Germinal center (tissue), 1 donor: Measurements from ENCODE around the gene RAB6B.

Experiments
- DNase-seq: peaks from one replicate; pipeline ENCODE4 v3.0.0; 2012; ENCODE audit warnings: mixed read lengths, low spot score

RAB6B gene

DNA sequence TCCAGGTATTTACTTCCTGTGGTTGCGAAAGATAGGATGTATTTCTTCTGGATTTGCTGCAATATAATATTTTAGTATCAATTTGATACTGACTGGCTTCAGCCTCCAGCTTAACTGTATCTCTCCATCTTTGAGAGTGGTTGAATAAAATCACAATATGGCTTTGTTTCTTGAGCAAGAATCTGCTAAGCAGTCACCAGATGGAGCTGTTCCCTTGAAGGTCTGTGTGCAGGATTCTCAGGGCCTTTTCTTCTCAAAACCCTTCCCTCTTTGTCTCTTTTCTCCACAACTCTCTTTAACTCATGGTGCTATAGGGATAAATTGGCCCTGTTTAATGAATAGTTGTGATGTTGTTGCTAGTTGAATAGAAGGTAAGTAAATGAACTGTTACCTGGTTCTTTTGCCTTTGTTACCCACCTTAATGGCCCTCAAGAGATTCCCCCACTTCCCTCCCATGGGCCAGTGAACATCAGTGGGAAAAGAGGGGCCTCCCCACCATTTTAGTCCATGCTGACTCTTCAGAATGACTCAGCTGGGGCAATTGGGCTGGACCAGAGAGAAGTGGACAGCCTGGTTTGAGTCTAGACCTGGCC is 34.8 kb upstream of the RAB6B start:
- DNase-seq, result no peak

DNA sequence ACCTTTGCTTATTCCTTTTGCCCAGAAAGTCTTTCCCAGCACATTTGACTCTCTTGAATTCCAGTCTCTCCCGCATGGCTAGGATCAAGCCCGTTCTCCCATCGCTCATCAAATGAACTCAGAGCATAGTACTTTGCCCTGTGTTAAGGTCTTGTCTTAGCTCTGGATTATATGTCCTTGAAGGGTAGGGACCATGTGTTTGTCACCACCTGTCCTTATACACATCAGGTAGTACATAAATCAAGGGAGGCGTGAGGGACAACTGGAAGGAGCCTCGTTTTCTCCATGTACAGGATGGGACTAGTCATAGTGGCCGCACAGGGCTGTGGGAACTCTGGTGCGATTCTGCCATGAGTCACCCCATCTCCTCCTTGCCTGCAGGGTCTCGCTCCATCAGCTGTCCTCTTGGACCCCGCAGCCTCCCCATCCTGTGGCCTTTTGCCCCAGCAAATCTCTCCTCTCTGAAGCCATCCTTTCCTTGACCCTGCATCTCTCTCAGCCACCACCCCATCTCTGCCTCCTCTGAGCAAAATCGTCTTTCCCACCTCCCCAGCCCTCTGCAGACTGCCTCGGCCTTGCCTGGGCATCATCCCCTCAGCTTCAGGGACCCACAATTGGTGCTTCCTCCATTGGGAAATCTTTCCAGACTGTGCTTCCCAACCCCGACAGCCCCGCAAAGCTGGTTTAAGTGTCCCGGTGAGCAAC is 33.4 kb upstream of the RAB6B start:
- DNase-seq, result no peak

DNA sequence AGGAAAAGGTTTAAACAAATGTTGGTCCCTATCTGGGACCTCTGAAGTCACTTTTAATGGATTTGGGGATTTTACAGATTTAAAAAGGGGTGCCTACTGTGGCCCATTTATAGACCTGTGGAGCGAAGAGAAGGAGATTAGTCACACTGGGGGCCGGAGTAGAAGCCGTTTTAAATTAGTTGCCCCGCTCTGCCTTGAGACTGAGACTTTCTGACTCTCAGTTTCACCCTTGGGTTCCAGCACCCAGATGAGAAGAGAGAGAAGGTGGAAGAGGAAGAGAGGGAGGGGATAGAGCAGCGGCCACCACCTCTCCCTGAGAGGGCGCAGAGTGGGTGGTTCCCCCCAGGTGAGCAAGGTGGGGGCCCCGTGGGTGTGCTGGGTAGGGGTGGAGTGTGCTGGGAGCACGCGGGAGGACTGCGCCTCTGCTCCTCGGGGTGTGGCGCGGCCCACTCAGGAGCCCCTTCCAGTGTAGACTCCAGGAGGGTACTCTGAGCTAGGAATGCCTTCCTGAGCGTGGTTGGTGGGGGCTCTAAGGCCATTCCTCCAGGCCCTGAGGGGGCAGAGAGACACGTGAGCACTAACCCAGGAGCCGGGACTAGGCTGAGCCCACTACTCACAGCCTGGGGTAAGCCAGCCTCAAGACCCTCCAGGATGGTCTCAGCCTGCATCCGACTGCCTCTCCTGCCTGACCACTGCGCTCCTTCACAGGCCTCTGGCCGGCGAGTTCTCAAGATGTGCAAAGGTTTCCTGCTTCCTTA is 32.6 kb upstream of the RAB6B start:
- no peak for DNase-seq

DNA sequence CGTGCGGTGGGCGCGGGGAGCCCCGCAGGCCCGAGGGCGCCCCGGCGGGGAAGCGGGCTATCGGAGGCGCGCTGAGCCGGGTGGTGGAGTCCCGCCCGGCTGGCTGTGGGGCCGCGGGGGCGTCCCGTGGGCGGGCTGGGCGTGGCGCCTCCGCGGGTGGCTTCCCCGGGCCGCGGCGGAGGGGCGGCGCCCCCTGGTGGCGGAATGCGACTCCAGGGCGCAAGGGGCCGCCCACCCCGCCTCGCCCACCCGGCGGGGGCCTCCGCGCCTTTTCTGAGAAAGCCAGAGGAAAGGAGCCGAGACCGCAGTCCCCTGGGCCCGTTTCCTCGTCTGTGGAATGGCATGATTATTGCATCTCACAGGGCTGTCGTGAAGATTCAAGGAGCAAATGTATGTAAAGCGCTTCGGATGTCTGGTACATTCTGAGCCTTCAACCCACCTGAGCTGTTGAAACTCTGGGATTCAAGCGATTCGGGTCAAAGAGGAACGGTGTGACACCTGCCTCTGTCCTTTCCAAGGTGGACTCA is 31.9 kb upstream of the RAB6B start:
- peak; percentile 89 for DNase-seq

DNA sequence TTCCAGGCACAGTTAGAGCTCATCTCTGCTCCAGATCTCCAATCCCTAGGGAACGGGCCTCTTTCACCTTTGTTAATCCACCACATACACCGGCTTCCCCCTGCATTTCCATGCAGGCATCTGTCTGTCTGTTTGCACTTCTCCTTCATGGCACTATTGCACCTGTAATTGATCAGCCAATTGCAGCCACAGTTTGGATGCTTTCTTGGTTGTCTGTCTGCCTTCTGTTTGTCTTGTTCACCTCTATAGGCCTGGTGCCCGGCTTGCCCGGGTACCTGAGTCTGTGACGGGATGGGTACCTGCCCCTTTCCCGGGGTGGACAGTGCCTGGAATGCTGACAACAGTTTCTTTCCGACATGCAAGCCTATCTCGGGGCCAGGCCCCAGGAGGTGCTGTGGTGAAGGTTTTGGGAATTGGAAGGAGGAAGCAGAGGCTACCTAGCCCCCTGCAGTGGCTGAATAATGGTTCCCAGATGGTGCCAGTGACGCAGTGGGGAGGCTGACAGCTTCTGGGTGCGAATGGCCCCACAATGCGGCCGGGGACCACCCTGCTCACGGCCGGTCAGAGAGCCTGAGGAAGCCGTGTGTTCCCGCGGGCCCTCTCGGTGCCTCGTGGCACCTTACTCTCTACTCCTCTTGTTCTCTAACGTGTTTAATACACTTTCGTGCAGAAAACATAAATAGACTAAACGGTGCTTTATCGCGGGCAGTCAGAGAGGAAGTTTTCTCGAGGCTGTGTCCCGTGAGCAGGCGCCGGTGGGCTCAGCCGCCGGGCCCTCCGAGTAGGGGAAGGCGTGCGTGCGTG is 31.3 kb upstream of the RAB6B start:
- no peak for DNase-seq

DNA sequence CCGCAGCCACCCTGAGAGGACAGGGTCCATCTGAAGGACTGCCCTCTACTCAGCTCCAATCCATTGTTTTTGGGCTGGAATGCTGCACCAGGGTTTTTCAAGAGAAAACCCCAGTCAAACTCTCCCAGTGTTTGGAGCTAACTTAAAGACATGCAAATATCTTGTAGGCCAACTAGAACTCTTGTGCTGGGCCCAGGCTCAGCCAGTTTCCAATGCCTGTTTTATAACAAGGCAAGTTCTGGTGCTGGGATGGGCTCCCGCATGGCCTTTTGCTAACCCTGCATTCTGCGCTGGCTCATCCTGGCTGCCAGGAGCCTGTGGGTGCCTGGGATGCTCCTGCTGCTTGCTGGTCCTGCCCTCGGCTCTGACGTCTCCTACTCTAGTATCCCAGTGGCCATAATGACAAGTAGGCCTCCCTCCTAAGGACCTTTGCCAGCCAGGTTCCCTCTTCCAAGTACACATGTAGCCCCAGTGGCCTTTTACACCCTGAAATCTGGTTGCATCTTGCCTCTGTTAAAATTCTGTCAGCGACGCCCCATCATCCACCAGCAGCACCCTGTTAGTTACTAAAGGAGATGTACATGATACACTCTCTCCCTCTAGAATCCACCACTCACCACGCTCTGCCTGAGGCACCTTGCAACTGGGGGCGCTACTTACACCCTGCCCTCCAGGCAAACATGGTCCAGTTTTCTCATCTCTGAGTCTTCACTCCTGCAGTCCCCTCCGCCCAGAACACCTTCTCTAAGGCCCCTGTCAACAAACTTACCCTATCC is 30.5 kb upstream of the RAB6B start:
- DNase-seq, result no peak

DNA sequence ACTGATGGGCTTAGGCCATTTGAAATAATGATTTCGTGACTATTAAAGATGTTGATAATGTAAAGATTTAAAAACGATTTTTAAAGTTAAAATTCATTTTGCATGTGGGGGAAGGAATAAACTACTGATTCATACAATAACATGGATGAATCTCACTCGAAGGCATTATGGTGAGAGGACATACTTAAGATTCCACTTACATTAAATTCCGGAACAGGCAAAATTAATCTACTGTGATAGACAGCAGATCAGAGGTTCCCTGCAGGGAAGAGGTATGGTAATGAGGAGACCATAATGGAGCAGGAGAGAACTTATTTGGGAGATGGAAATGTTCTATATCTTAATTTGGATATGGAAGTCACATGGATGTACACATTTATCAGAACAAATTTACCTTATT is 28.4 kb upstream of the RAB6B start:
- no peak for DNase-seq

DNA sequence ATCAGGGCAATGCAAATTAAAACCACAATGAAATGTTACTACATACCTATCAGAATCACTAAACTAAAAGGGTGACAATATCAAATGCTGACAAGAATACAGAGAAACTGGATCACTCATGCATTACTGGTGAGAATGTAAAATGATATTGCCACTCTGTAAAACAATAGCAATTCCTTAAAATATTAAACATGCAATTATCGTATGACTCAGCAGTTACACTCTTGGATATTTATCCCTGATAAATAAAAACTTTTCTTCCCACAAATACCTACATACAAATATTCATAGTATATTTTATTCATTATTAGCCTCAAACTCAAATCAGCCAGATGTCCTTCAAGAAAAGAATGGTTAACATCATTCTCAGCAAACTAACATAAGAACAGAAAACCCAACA is 25.9 kb upstream of the RAB6B start:
- no peak for DNase-seq

DNA sequence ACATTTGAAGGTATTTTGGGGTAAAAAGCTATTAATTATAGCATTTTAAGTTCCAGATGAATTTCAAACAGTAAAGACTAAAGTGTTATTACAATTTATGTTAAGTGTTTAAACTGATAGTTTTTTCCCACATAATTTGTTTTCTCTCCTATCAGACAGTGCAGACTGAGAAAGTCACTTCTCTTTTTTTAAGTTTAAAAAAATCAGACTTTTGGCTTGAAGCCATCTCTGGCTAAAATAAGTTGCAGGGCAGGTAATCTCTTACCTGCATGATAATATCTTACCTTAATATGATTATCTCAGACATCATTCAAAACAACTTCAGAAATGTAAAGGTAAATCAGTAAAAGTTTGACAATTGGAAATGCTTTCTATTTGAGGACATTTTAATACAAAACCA is 21.5 kb upstream of the RAB6B start:
- DNase-seq, result no peak

DNA sequence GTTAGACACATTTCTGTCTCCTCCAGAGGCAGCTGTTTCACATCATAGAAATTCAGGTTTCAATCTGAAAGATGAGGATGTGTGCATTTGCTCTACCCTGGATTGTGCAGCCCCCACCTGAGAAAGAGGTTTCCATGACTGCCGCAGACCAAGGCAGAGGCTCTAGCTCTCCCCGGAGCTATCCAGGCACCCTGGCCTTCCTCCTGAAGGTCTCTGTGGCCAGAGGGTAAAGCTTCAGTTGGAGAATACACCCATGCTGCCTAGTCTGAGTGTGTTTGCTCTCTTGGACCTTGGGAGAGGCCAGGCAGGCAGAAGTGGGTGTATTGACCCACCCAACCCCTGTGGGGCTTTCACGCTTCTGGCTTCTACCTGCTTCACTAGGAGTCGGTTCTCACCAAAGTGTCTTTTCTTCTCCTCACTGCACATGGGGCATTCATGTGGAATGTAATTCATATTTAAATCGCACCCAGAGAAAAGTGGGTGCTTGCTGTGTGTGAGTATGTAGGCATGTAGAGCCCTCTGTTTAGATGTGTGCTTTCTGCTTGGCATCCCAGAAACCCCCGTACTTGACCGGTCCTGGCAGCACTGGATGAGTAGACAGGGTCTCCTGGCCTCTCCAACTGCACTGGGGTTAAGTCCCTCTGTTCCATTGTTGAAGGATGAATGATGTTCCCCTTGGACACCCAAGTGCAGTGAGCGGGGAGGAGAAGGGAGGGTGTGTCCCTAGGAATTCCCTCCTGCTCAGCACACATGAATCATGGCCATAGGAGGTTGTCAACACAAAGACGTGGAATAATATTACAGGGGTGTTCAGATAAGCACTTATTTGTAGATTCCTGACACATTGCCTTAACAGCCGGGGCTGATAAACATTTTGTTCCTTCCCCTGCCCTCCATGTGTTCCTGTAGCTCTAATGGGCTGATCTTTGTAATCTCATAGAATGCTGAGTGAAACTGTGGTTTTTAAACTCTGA is 20.3 kb upstream of the RAB6B start:
- DNase-seq, result no peak

DNA sequence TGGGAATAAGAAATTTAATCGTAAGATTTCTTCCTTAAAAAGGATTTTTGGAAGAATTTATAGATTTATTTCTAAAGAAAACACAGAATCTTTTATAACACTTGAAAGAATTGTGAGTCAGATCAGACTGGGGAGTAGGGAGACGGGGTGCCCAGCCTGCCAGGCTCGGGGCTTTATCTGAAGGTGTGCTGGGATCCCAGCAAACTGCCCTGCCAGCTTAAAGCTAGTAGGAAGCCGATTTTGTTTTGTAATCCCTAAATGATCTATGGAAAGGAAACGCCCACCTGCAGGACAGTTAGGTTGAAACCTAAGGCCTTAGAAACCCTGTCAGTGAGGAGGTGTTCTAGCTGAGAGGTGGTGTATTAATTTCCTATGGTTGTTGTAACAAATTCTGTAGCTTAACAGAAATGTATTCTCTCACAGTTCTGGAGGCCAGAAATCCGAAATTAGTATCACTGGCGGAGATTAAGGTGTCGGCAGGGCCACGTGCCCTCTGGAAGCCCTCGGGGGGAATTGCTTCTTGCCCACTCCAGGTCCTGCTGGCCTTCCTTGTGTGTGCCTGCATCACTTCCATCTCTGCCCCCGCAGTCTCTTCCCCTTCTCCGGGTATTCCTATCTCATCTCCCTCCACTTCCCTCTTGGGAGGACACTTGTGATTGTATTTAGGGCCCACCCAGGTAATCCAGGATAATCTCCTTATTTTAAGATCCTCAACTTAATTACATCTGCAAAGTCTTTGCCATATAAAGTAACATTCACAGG is 19.3 kb upstream of the RAB6B start:
- no peak for DNase-seq

DNA sequence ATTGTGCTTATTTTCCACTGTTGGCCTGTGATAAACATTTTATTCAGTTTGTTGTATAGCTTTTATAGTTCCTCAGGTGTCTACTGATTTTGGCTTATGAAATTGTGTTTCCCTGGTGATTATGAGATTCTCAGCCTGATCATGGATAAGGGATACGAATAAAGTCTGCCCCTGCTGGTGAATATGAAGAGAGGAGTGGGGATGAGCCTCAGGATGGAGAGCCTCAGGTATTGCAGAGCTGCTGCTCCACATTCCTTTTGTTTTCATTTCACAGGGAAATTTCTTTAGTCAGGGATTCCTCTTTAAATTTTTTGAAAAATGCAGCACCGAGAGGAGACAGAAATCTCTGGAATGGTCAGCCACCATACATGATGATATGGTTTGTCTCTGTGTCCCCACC is 14.7 kb upstream of the RAB6B start:
- no peak for DNase-seq

DNA sequence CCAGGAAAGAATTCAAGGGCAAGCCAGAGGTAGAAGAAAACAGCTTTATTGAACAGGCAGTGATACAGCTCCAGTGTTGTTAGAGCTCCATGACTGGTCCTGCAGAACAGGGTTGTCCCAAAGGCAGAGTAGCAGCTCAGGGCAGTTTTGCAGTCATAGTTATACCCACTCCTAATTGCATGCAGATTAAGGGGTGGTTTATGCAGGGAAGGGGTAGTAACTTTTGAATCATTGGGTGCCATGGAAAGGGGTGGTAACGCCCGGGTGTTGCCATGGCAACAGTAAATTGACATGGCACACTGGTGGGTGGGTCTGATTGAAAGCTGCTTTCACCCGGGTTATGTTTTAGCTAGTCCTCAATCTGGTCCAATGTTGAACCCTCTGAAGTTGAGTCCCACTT is 9.7 kb upstream of the RAB6B start:
- no peak for DNase-seq

DNA sequence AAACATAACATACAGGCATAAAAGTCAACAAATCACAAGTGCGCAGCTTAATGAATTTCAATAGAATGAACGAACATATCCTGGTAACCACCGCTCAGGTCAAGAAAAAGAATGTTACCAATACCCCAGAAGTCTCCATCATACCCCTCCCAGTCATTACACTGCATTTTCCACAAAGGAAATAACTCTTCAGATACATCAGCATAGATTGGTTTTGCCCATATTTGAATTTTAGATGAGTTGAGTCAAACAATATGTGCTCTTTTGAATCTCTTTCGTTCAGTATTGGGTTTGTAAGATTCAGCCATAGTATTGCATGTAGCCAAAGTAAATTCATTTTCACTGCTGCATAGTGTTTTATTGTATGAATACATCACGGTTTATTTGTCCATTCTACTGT is 6.2 kb upstream of the RAB6B start:
- no peak for DNase-seq

DNA sequence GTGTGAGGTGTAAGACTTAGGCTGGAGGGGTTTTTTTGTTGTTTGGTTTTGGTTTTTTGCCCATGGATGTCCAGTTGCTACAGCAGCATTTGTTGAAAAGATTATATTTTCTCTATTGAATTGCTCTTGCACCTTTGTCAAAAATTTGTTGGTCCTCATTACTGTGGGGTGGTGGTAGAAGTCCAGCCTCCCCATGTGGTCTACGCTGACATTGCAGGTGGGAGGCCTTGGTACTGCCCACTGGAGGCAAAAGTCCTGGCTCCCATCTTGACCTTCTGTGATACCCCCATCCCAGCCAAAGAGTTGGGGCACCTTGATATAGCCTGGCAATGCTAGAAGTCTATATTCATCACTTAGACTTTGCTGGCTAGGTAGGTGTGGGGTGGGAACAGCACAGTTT is 5.4 kb upstream of the RAB6B start:
- DNase-seq, result no peak

DNA sequence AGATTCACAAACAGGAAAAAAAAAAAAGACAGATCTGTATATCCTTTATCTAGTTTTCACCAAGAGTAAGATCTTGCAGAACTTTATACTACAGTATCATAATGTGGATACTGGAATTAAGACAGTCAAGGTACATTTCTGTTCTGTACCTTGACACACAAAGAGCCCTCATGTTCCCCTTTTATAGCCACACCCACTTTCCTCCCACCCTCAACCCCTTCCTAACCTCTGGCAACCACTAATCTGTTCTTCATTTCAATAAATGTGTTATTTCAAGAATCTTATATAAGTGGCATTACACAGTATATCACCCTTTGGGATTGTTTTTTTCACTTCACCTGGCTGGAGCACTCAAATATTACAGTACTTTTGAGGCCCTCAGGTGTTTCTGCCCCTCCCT is 3.6 kb upstream of the RAB6B start:
- no peak for DNase-seq

DNA sequence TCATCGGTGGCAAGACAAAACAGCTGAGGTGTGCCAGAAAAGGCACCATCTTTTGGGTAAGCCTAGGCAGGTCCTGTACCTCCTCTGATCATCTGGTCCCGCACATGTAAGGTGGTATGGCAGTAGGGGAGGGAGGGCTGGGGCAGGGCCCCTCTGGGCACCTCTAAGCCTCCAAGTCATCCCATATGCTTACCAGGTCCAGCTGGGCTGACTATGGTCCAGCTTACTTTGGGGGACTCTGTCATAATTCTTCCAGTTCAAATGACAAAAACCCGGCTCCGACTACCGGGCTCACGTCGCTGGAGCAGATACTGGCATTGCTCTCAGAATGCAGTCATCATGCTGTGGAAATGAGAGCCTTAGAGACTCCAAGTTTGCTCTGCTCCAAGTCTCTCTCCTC is 1.9 kb upstream of the RAB6B start:
- no peak for DNase-seq

DNA sequence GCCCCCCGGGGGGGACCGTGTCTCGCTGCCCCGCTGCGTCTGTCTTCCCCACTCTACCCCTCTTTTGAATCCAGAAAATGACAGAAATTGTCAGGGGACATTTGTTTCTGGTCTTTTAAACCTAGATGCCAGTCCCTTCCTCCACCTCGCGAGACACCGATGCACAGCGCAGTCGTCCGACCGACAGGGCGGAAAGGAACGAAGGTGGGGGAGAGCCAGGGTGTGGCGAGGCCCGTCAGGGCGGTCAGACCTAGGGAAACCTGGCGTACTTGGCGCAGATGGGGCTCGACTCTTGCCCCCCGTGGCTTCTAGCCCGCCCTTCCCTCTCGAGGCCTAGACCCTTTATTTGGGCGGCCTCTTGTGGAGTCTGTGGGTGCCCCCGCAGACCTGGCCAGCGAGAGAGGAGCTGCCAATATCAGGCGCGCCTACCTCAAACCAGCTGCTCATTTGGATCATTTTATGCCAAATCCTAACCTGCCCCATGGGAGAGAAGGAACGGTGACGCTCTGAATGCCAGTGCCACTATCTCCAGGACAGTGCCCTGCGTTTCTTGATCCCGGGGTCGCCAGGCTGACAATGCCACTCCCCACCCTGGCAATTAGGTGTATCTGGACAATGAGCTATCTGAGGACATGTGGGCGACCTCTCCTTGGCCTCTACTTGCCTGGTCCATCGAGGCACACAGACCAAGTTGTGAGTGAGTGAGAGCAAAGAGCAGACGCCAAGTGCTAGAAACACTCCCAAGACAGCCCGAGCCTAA is 500 bp upstream of the RAB6B start:
- DNase-seq, result no peak
